Fibroblast of pulmonary artery (primary cell): Measurements from ENCODE around the gene SLC16A11.
"Not testable (repeated sequence)": the region's sequence is repeated elsewhere in the genome, so short reads cannot be mapped to it uniquely, and the experiment has no call there.

Experiments
- DNase-seq: peaks from one replicate; pipeline ENCODE4 v3.0.0-alpha.2; 2010; ENCODE audit warnings: low read depth
- H3K4me3 ChIP-seq: replicated peaks from 2 replicates; pipeline ENCODE4 v1.5.1; 2011; ENCODE audit warnings: low read depth, mild to moderate bottlenecking, control low read depth, low read length, moderate library complexity
- CTCF ChIP-seq: IDR thresholded peaks from 2 replicates; pipeline ENCODE4 v1.5.1; 2011; ENCODE audit warnings: mild to moderate bottlenecking, control low read depth, low read length, inconsistent platforms; ENCODE audit errors: missing control alignments

The SLC16A11 gene

GRCh38 chr17:7056386-7056785, 12.5 kb upstream of the SLC16A11 start:
- DNase-seq: no peak
- TF ChIP-seq CTCF: no peak
- no peak overlapping the region for H3K4me3 ChIP-seq

- DNase-seq, H3K4me3 ChIP-seq: not testable (repeated sequence)
These were observed 6.7 kb upstream of the SLC16A11 start for GRCh38 chr17:7050583-7050982.

- no peak for TF ChIP-seq CTCF
- DNase-seq: no peak
- no peak overlapping the region for H3K4me3 ChIP-seq
These were observed 5.1 kb upstream of the SLC16A11 start for GRCh38 chr17:7048968-7049367.

- no peak overlapping the region for H3K4me3 ChIP-seq
- TF ChIP-seq CTCF: no peak
- no peak for DNase-seq
These were observed 3.7 kb upstream of the SLC16A11 start for GRCh38 chr17:7047566-7047965.

GRCh38 chr17:7046725-7047397, 3.0 kb upstream of the SLC16A11 start:
- H3K4me3 ChIP-seq, DNase-seq: not testable (repeated sequence)

GRCh38 chr17:7046127-7046724, 2.3 kb upstream of the SLC16A11 start:
- no peak for TF ChIP-seq CTCF
- DNase-seq: no peak
- no peak overlapping the region for H3K4me3 ChIP-seq

GRCh38 chr17:7045492-7046126, 1.7 kb upstream of the SLC16A11 start:
- TF ChIP-seq CTCF: peak; percentile 81
- peak; percentile 93 for DNase-seq
- no peak overlapping the region for H3K4me3 ChIP-seq

GRCh38 chr17:7043182-7043496, 753 bp downstream of the SLC16A11 start:
- no peak for TF ChIP-seq CTCF
- peak overlapping the region; percentile 50 for H3K4me3 ChIP-seq
- no peak for DNase-seq
